Measurements from ENCODE around the gene IFT88.

The IFT88 gene

GRCh38 chr13:20592606-20593005 is 25.6 kb downstream of the IFT88 start:
- H3K9me3 ChIP-seq (ENCODE audit: low read depth, low read length), result no peaks in the 10 kb centered on the region
- TF ChIP-seq FOXP2 (optimal IDR thresholded peaks at IDR 0.05; ENCODE audit: control extremely low read depth, extremely low read length, insufficient read depth), result no peak
- no peak for TF ChIP-seq POLR2AphosphoS5 (IDR thresholded peaks at IDR 0.05; ENCODE audit: borderline replicate concordance, low read depth, low read length)
- no peak for TF ChIP-seq EZH2 (IDR thresholded peaks at IDR 0.05)
- H3K36me3 ChIP-seq (ENCODE audit: insufficient read depth, low read length), result peaks cover 7% of the 10 kb centered on the region; the same call in 1 of the 2 replicates
- H3K9ac ChIP-seq (ENCODE audit: insufficient read length), result no peak overlapping the region
- no peak overlapping the region for H3K4me3 ChIP-seq
- DNase-seq (ENCODE audit: low read depth, low spot score), result no peak
- H3K27ac ChIP-seq, result peak overlapping the region; percentile 67; the same call in 1 of the 2 replicates

GRCh38 chr13:20594280-20594679 is 27.3 kb downstream of the IFT88 start:
- no peak overlapping the region for H3K4me3 ChIP-seq
- no peak for DNase-seq (ENCODE audit: low read depth, low spot score)
- H3K9ac ChIP-seq (ENCODE audit: insufficient read length), result no peak overlapping the region
- H3K27ac ChIP-seq, result no peak overlapping the region
- H3K9me3 ChIP-seq (ENCODE audit: low read depth, low read length), result no peaks in the 10 kb centered on the region
- peaks cover 4% of the 10 kb centered on the region; the same call in 1 of the 2 replicates for H3K36me3 ChIP-seq (ENCODE audit: insufficient read depth, low read length)
- TF ChIP-seq FOXP2 (optimal IDR thresholded peaks at IDR 0.05; ENCODE audit: control extremely low read depth, extremely low read length, insufficient read depth) (no peak), POLR2AphosphoS5 (IDR thresholded peaks at IDR 0.05; ENCODE audit: borderline replicate concordance, low read depth, low read length) (no peak), EZH2 (IDR thresholded peaks at IDR 0.05) (no peak)

GRCh38 chr13:20607015-20607414 is 40.1 kb downstream of the IFT88 start:
- Histone ChIP-seq H3K4me3 (no peak overlapping the region), H3K36me3 (ENCODE audit: insufficient read depth, low read length) (no peaks in the 10 kb centered on the region; the same call in 1 of the 2 replicates), H3K9me3 (ENCODE audit: low read depth, low read length) (no peaks in the 10 kb centered on the region), H3K9ac (ENCODE audit: insufficient read length) (no peak overlapping the region), H3K27ac (no peak overlapping the region)
- TF ChIP-seq FOXP2 (optimal IDR thresholded peaks at IDR 0.05; ENCODE audit: control extremely low read depth, extremely low read length, insufficient read depth) (no peak), EZH2 (IDR thresholded peaks at IDR 0.05) (no peak), POLR2AphosphoS5 (IDR thresholded peaks at IDR 0.05; ENCODE audit: borderline replicate concordance, low read depth, low read length) (no peak)
- no peak for DNase-seq (ENCODE audit: low read depth, low spot score)

GRCh38 chr13:20608438-20609020 is 41.6 kb downstream of the IFT88 start:
- TF ChIP-seq EZH2 (IDR thresholded peaks at IDR 0.05) (no peak), POLR2AphosphoS5 (IDR thresholded peaks at IDR 0.05; ENCODE audit: borderline replicate concordance, low read depth, low read length) (no peak), FOXP2 (optimal IDR thresholded peaks at IDR 0.05; ENCODE audit: control extremely low read depth, extremely low read length, insufficient read depth) (no peak)
- no peak overlapping the region for H3K9ac ChIP-seq (ENCODE audit: insufficient read length)
- DNase-seq (ENCODE audit: low read depth, low spot score), result no peak
- no peaks in the 10 kb centered on the region; the same call in 1 of the 2 replicates for H3K36me3 ChIP-seq (ENCODE audit: insufficient read depth, low read length)
- no peaks in the 10 kb centered on the region for H3K9me3 ChIP-seq (ENCODE audit: low read depth, low read length)
- no peak overlapping the region for H3K27ac ChIP-seq
- H3K4me3 ChIP-seq, result no peak overlapping the region

- Histone ChIP-seq H3K9me3 (ENCODE audit: low read depth, low read length) (no peaks in the 10 kb centered on the region), H3K9ac (ENCODE audit: insufficient read length) (no peak overlapping the region), H3K36me3 (ENCODE audit: insufficient read depth, low read length) (no peaks in the 10 kb centered on the region; the same call in 1 of the 2 replicates), H3K4me3 (no peak overlapping the region), H3K27ac (no peak overlapping the region)
- no peak for TF ChIP-seq POLR2AphosphoS5 (IDR thresholded peaks at IDR 0.05; ENCODE audit: borderline replicate concordance, low read depth, low read length)
- TF ChIP-seq FOXP2 (optimal IDR thresholded peaks at IDR 0.05; ENCODE audit: control extremely low read depth, extremely low read length, insufficient read depth), result no peak
- TF ChIP-seq EZH2 (IDR thresholded peaks at IDR 0.05), result no peak
- DNase-seq (ENCODE audit: low read depth, low spot score), result no peak
These were observed 42.2 kb downstream of the IFT88 start for GRCh38 chr13:20609145-20609544.

- no peak for TF ChIP-seq EZH2 (IDR thresholded peaks at IDR 0.05)
- no peak for TF ChIP-seq FOXP2 (optimal IDR thresholded peaks at IDR 0.05; ENCODE audit: control extremely low read depth, extremely low read length, insufficient read depth)
- TF ChIP-seq POLR2AphosphoS5 (IDR thresholded peaks at IDR 0.05; ENCODE audit: borderline replicate concordance, low read depth, low read length), result no peak
- DNase-seq (ENCODE audit: low read depth, low spot score), result no peak
- H3K4me3 ChIP-seq, result no peak overlapping the region
- H3K27ac ChIP-seq, result no peak overlapping the region
- no peak overlapping the region for H3K9ac ChIP-seq (ENCODE audit: insufficient read length)
- H3K36me3 ChIP-seq (ENCODE audit: insufficient read depth, low read length), result no peaks in the 10 kb centered on the region; the same call in 1 of the 2 replicates
- no peaks in the 10 kb centered on the region for H3K9me3 ChIP-seq (ENCODE audit: low read depth, low read length)
These were observed 43.0 kb downstream of the IFT88 start for GRCh38 chr13:20610006-20610405.

- TF ChIP-seq EZH2 (IDR thresholded peaks at IDR 0.05) (no peak), POLR2AphosphoS5 (IDR thresholded peaks at IDR 0.05; ENCODE audit: borderline replicate concordance, low read depth, low read length) (no peak), FOXP2 (optimal IDR thresholded peaks at IDR 0.05; ENCODE audit: control extremely low read depth, extremely low read length, insufficient read depth) (no peak)
- Histone ChIP-seq H3K4me3 (no peak overlapping the region), H3K36me3 (ENCODE audit: insufficient read depth, low read length) (no peaks in the 10 kb centered on the region; the same call in 1 of the 2 replicates), H3K9me3 (ENCODE audit: low read depth, low read length) (no peaks in the 10 kb centered on the region), H3K27ac (no peak overlapping the region), H3K9ac (ENCODE audit: insufficient read length) (no peak overlapping the region)
- DNase-seq (ENCODE audit: low read depth, low spot score), result no peak
These were observed 49.3 kb downstream of the IFT88 start for GRCh38 chr13:20616059-20616797.

GRCh38 chr13:20623000-20623399 is 56.0 kb downstream of the IFT88 start:
- TF ChIP-seq EZH2 (IDR thresholded peaks at IDR 0.05) (no peak), POLR2AphosphoS5 (IDR thresholded peaks at IDR 0.05; ENCODE audit: borderline replicate concordance, low read depth, low read length) (no peak), FOXP2 (optimal IDR thresholded peaks at IDR 0.05; ENCODE audit: control extremely low read depth, extremely low read length, insufficient read depth) (no peak)
- H3K9ac ChIP-seq (ENCODE audit: insufficient read length), result no peak overlapping the region
- H3K9me3 ChIP-seq (ENCODE audit: low read depth, low read length), result peaks cover 7% of the 10 kb centered on the region; the same call in 1 of the 2 replicates
- no peak overlapping the region for H3K4me3 ChIP-seq
- H3K36me3 ChIP-seq (ENCODE audit: insufficient read depth, low read length), result peaks cover 20% of the 10 kb centered on the region
- no peak overlapping the region for H3K27ac ChIP-seq
- no peak for DNase-seq (ENCODE audit: low read depth, low spot score)

Measured in SK-N-MC (cell line).